HepG2 (cell line): ENCODE measurements around the gene FLYWCH1. TPM values are rescaled to one million over a fixed set of nuclear protein-coding genes. Genes with fewer than 3 reads are reported as not detected.

ENCODE experiments used
- CEBPB ChIP-seq: IDR thresholded peaks from 2 replicates; pipeline ENCODE4 v1.6.1; 2011; ENCODE audit warnings: low read depth, low read length, improper control_type of control experiment, borderline replicate concordance
- MEIS2 ChIP-seq: sonication (generic); formaldehyde crosslinking; IDR thresholded peaks from 2 replicates; pipeline ENCODE4 v1.9.0; 2021; ENCODE audit warnings: mild to moderate bottlenecking, missing genetic modification reagents
- REL ChIP-seq: sonication (generic); formaldehyde crosslinking; conservative IDR thresholded peaks from 2 replicates; pipeline ENCODE4 v1.8.0; 2022; ENCODE audit warnings: mild to moderate bottlenecking, missing genetic modification reagents, moderate library complexity
- ZNF337 ChIP-seq: sonication (generic); formaldehyde crosslinking; IDR thresholded peaks from 2 replicates; pipeline ENCODE4 v1.5.1; 2020; ENCODE audit warnings: missing genetic modification reagents, low read depth, mild to moderate bottlenecking, borderline replicate concordance
- ZNF343 ChIP-seq: sonication (generic); formaldehyde crosslinking; IDR thresholded peaks from 2 replicates; pipeline ENCODE4 v1.4.0; 2020; ENCODE audit warnings: mild to moderate bottlenecking, missing genetic modification reagents
- ZNF598 ChIP-seq: sonication (generic); formaldehyde crosslinking; IDR thresholded peaks from 2 replicates; pipeline ENCODE4 v1.5.1; 2020; ENCODE audit warnings: mild to moderate bottlenecking, missing genetic modification reagents, borderline replicate concordance
- ZNF7 ChIP-seq: IDR thresholded peaks from 2 replicates; pipeline ENCODE4 v1.6.1; 2016; ENCODE audit warnings: missing biosample characterization, missing genetic modification reagents
- polyA plus RNA-seq, 8 experiments: library from polyadenylated mRNA; depleted of rRNA in 3 of 8; stranded (reverse) in 7 of 8; unstranded in 1 of 8; fragments of >200 nt; fragmentation: Illumina TruSeq in 4 of 8; extraction: Trizol in 4 of 8; gene quantifications; 2 replicates each; pipeline versions ENCODE4 v1.2.1 to v1.2.3, GENCODE V29; 2011 to 2016; ENCODE audit warnings: low read depth in 4 of 8, missing spikeins in 1 of 8, mixed read lengths in 1 of 8; ENCODE audit not compliant: insufficient read depth in 1 of 8
- total RNA-seq, 5 experiments: library from RNA; depleted of rRNA; stranded (reverse); fragments of >200 nt; fragmentation: Illumina TruSeq; extraction: Trizol; gene quantifications; 2 replicates each; pipeline ENCODE4 v1.2.3, GENCODE V29; 2016; ENCODE audit warnings: low read depth in 1 of 5
- TF ChIP-seq, protein P1 (sequence below): sonication (generic); formaldehyde crosslinking; IDR thresholded peaks from 2 replicates; pipeline ENCODE4 v1.4.0; 2020; ENCODE audit warnings: missing genetic modification reagents, borderline replicate concordance
- TF ChIP-seq, protein P2 (sequence below): sonication (generic); formaldehyde crosslinking; IDR thresholded peaks from 2 replicates; pipeline ENCODE4 v1.5.0; 2020; ENCODE audit warnings: mild to moderate bottlenecking, missing genetic modification reagents, borderline replicate concordance
- TF ChIP-seq, protein P3 (sequence below): sonication (generic); formaldehyde crosslinking; IDR thresholded peaks from 2 replicates; pipeline ENCODE4 v1.4.0; 2020; ENCODE audit warnings: missing genetic modification reagents
- TF ChIP-seq, protein P4 (sequence below): sonication (generic); formaldehyde crosslinking; IDR thresholded peaks from 2 replicates; pipeline ENCODE4 v1.4.0; 2020; ENCODE audit warnings: missing genetic modification reagents, mild to moderate bottlenecking, borderline replicate concordance
- TF ChIP-seq, protein P5 (sequence below): sonication (generic); formaldehyde crosslinking; IDR thresholded peaks from 2 replicates; pipeline ENCODE4 v1.5.1; 2020; ENCODE audit warnings: mild to moderate bottlenecking, missing genetic modification reagents, borderline replicate concordance

The FLYWCH1 gene
- total and polyA plus RNA-seq, 2 of the 13 experiments (the other 11 are each of a cell fraction or from before 2014, with no cell fraction given): 7.3 to 12.4 TPM

DNA sequence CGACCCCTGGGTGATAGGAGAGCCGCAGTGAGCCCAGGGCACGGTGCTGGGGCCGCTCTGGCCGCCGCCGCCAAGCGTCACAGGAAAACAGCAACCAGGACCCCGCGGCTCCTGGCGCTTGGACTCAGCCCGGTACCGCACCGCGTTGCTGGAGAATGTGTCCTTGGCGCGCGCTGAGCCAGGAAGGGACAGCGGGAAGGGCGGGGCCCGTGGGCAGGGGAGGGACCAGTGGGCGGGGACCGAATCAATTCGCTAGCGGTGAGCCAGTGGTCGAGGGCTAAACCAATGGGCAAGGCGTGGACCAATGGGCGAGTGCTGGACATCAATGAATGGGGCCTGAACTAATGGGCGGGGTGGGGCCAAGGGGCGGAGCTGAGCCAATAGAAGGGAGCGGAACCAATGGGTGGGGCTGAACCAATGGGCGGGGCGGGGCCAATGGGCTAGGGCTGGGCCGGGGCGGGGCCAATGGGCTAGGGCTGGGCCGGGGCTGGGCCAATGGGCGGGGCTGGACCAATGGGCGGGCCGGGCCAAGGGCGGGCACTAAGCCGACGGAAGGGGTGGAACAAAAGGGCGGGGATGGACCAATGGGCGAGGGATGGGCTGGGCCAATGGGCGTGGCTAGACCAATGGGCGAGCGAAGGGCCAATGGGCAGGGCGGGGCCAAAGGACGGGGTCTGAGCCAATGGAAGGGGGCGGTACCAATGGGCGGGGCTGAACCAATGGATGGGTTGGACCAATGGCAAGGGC, 6.3 kb upstream of the FLYWCH1 start (continued):
- TF ChIP-seq, protein P1, sequence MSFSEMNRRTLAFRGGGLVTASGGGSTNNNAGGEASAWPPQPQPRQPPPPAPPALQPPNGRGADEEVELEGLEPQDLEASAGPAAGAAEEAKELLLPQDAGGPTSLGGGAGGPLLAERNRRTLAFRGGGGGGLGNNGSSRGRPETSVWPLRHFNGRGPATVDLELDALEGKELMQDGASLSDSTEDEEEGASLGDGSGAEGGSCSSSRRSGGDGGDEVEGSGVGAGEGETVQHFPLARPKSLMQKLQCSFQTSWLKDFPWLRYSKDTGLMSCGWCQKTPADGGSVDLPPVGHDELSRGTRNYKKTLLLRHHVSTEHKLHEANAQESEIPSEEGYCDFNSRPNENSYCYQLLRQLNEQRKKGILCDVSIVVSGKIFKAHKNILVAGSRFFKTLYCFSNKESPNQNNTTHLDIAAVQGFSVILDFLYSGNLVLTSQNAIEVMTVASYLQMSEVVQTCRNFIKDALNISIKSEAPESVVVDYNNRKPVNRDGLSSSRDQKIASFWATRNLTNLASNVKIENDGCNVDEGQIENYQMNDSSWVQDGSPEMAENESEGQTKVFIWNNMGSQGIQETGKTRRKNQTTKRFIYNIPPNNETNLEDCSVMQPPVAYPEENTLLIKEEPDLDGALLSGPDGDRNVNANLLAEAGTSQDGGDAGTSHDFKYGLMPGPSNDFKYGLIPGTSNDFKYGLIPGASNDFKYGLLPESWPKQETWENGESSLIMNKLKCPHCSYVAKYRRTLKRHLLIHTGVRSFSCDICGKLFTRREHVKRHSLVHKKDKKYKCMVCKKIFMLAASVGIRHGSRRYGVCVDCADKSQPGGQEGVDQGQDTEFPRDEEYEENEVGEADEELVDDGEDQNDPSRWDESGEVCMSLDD (CRISPR knock-in tag): no peak
- peak; percentile 55; the same call in 1 of the 2 replicates for TF ChIP-seq MEIS2 (CRISPR knock-in tag)
- TF ChIP-seq, protein P2, sequence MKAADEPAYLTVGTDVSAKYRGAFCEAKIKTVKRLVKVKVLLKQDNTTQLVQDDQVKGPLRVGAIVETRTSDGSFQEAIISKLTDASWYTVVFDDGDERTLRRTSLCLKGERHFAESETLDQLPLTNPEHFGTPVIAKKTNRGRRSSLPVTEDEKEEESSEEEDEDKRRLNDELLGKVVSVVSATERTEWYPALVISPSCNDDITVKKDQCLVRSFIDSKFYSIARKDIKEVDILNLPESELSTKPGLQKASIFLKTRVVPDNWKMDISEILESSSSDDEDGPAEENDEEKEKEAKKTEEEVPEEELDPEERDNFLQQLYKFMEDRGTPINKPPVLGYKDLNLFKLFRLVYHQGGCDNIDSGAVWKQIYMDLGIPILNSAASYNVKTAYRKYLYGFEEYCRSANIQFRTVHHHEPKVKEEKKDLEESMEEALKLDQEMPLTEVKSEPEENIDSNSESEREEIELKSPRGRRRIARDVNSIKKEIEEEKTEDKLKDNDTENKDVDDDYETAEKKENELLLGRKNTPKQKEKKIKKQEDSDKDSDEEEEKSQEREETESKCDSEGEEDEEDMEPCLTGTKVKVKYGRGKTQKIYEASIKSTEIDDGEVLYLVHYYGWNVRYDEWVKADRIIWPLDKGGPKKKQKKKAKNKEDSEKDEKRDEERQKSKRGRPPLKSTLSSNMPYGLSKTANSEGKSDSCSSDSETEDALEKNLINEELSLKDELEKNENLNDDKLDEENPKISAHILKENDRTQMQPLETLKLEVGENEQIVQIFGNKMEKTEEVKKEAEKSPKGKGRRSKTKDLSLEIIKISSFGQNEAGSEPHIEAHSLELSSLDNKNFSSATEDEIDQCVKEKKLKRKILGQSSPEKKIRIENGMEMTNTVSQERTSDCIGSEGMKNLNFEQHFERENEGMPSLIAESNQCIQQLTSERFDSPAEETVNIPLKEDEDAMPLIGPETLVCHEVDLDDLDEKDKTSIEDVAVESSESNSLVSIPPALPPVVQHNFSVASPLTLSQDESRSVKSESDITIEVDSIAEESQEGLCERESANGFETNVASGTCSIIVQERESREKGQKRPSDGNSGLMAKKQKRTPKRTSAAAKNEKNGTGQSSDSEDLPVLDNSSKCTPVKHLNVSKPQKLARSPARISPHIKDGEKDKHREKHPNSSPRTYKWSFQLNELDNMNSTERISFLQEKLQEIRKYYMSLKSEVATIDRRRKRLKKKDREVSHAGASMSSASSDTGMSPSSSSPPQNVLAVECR: peak; percentile 94
- TF ChIP-seq ZNF7: no peak
- TF ChIP-seq ZNF598: no peak; the same call in 1 of the 2 replicates
- TF ChIP-seq, protein P3, sequence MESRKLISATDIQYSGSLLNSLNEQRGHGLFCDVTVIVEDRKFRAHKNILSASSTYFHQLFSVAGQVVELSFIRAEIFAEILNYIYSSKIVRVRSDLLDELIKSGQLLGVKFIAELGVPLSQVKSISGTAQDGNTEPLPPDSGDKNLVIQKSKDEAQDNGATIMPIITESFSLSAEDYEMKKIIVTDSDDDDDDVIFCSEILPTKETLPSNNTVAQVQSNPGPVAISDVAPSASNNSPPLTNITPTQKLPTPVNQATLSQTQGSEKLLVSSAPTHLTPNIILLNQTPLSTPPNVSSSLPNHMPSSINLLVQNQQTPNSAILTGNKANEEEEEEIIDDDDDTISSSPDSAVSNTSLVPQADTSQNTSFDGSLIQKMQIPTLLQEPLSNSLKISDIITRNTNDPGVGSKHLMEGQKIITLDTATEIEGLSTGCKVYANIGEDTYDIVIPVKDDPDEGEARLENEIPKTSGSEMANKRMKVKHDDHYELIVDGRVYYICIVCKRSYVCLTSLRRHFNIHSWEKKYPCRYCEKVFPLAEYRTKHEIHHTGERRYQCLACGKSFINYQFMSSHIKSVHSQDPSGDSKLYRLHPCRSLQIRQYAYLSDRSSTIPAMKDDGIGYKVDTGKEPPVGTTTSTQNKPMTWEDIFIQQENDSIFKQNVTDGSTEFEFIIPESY (CRISPR knock-in tag): 0 out of 2 replicates have a peak, but pooled peaks have one; percentile 22
- no peak for TF ChIP-seq CEBPB
- TF ChIP-seq ZNF337 (CRISPR knock-in tag): no peak
- no peak for TF ChIP-seq ZNF343 (CRISPR knock-in tag)
- peak; percentile 57; the same call in 1 of the 2 replicates for TF ChIP-seq REL (CRISPR knock-in tag)
- TF ChIP-seq, protein P4, sequence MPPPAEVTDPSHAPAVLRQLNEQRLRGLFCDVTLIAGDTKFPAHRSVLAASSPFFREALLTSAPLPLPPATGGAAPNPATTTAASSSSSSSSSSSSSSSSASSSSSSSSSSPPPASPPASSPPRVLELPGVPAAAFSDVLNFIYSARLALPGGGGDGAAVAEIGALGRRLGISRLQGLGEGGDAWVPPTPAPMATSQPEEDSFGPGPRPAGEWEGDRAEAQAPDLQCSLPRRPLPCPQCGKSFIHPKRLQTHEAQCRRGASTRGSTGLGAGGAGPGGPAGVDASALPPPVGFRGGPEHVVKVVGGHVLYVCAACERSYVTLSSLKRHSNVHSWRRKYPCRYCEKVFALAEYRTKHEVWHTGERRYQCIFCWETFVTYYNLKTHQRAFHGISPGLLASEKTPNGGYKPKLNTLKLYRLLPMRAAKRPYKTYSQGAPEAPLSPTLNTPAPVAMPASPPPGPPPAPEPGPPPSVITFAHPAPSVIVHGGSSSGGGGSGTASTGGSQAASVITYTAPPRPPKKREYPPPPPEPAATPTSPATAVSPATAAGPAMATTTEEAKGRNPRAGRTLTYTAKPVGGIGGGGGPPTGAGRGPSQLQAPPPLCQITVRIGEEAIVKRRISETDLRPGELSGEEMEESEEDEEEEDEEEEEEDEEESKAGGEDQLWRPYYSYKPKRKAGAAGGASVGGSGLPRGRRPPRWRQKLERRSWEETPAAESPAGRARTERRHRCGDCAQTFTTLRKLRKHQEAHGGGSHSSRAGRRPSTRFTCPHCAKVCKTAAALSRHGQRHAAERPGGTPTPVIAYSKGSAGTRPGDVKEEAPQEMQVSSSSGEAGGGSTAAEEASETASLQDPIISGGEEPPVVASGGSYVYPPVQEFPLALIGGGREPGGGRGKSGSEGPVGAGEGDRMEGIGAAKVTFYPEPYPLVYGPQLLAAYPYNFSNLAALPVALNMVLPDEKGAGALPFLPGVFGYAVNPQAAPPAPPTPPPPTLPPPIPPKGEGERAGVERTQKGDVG: no peak
- TF ChIP-seq, protein P5, sequence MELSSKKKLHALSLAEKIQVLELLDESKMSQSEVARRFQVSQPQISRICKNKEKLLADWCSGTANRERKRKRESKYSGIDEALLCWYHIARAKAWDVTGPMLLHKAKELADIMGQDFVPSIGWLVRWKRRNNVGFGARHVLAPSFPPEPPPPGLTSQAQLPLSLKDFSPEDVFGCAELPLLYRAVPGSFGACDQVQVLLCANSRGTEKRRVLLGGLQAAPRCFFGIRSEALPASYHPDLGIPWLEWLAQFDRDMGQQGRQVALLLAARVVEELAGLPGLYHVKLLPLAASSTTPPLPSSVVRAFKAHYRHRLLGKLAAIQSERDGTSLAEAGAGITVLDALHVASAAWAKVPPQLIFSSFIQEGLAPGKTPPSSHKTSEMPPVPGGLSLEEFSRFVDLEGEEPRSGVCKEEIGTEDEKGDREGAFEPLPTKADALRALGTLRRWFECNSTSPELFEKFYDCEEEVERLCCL (CRISPR knock-in tag): no peak
